ENCODE data around the gene NEIL3. TPM values are rescaled to one million over a fixed set of nuclear protein-coding genes. Genes with fewer than 3 reads are reported as not detected.

Gene NEIL3
- total RNA-seq, 4 donors from 2014 or later = 0.41 to 0.95 TPM; not detected in 2

GRCh38 chr4:177381762-177382310 lies 72.2 kb downstream of the NEIL3 start:
- WGBS, 2 donors (ENCODE audit: low coverage in 1 of 2) = 91% methylated on average over 13 of the region's 13 CpGs; no CpG with 5 or more reads in 1 of the 2 donors
- no peak overlapping the region for H3K27ac ChIP-seq
- TF ChIP-seq POLR2A (IDR thresholded peaks at IDR 0.05) (no peak), EP300 (IDR thresholded peaks at IDR 0.05; ENCODE audit: low read depth) (no peak), POLR2AphosphoS5 (IDR thresholded peaks at IDR 0.05) (no peak), CTCF (IDR thresholded peaks at IDR 0.05) (no peak)
- H3K9me3 ChIP-seq = no peaks in the 10 kb centered on the region
- H3K27me3 ChIP-seq = no peaks in the 10 kb centered on the region
- no peak overlapping the region for H3K4me3 ChIP-seq
- no peak for DNase-seq
- in situ Hi-C loops (cut with MboI; ENCODE audit: low pct_ligation_motif_present in 1 of 4, low pct_unique_long_range_greater_than_20kb in 1 of 4, low sequenced_read_pairs in 3 of 4) (no loop called here), intact Hi-C loops (cut with DNase I; ENCODE audit: low total_unique reads) (no loop called here)
- H3K4me1 ChIP-seq = no peaks in the 10 kb centered on the region
- H3K36me3 ChIP-seq = no peaks in the 10 kb centered on the region

GRCh38 chr4:177384856-177385397 lies 75.3 kb downstream of the NEIL3 start:
- Histone ChIP-seq H3K36me3 (no peaks in the 10 kb centered on the region), H3K9me3 (no peaks in the 10 kb centered on the region), H3K4me3 (no peak overlapping the region), H3K27me3 (no peaks in the 10 kb centered on the region), H3K4me1 (no peaks in the 10 kb centered on the region), H3K27ac (no peak overlapping the region)
- in situ Hi-C loops (cut with MboI; ENCODE audit: low pct_ligation_motif_present in 1 of 4, low pct_unique_long_range_greater_than_20kb in 1 of 4, low sequenced_read_pairs in 3 of 4) = no loop called here
- no peak for TF ChIP-seq POLR2AphosphoS5 (IDR thresholded peaks at IDR 0.05)
- TF ChIP-seq POLR2A (IDR thresholded peaks at IDR 0.05) = no peak
- no peak for TF ChIP-seq EP300 (IDR thresholded peaks at IDR 0.05; ENCODE audit: low read depth)
- TF ChIP-seq CTCF (IDR thresholded peaks at IDR 0.05) = no peak
- DNase-seq = no peak
- intact Hi-C loops (cut with DNase I; ENCODE audit: low total_unique reads) = no loop called here
- WGBS, 2 donors (ENCODE audit: low coverage in 1 of 2) = 62 to 100% methylated on average over 1 to 4 of the region's 4 CpGs

GRCh38 chr4:177385576-177386277 lies 76.1 kb downstream of the NEIL3 start:
- Histone ChIP-seq H3K27ac (no peak overlapping the region), H3K9me3 (no peaks in the 10 kb centered on the region), H3K4me1 (no peaks in the 10 kb centered on the region), H3K36me3 (no peaks in the 10 kb centered on the region), H3K4me3 (no peak overlapping the region), H3K27me3 (no peaks in the 10 kb centered on the region)
- TF ChIP-seq POLR2A (IDR thresholded peaks at IDR 0.05) = no peak
- TF ChIP-seq CTCF (IDR thresholded peaks at IDR 0.05) = no peak
- TF ChIP-seq EP300 (IDR thresholded peaks at IDR 0.05; ENCODE audit: low read depth) = no peak
- TF ChIP-seq POLR2AphosphoS5 (IDR thresholded peaks at IDR 0.05) = no peak
- 51 to 64% methylated on average over 2 of the region's 2 CpGs for WGBS, 2 donors (ENCODE audit: low coverage in 1 of 2)
- in situ Hi-C loops (cut with MboI; ENCODE audit: low pct_ligation_motif_present in 1 of 4, low pct_unique_long_range_greater_than_20kb in 1 of 4, low sequenced_read_pairs in 3 of 4) = no loop called here
- DNase-seq = no peak
- intact Hi-C loops (cut with DNase I; ENCODE audit: low total_unique reads) = no loop called here

- intact Hi-C loops (cut with DNase I; ENCODE audit: low total_unique reads) = no loop called here
- Histone ChIP-seq H3K4me1 (no peaks in the 10 kb centered on the region), H3K9me3 (no peaks in the 10 kb centered on the region), H3K27ac (no peak overlapping the region), H3K4me3 (no peak overlapping the region), H3K27me3 (no peaks in the 10 kb centered on the region), H3K36me3 (no peaks in the 10 kb centered on the region)
- TF ChIP-seq POLR2AphosphoS5 (IDR thresholded peaks at IDR 0.05) (no peak), EP300 (IDR thresholded peaks at IDR 0.05; ENCODE audit: low read depth) (no peak), POLR2A (IDR thresholded peaks at IDR 0.05) (no peak), CTCF (IDR thresholded peaks at IDR 0.05) (no peak)
- DNase-seq = no peak
- in situ Hi-C loops (cut with MboI; ENCODE audit: low pct_ligation_motif_present in 1 of 4, low pct_unique_long_range_greater_than_20kb in 1 of 4, low sequenced_read_pairs in 3 of 4) = no loop called here
- 74 to 75% methylated on average over 5 of the region's 5 CpGs for WGBS, 2 donors (ENCODE audit: low coverage in 1 of 2)
These were observed 76.7 kb downstream of the NEIL3 start for GRCh38 chr4:177386278-177386815.

All from transverse colon (tissue), 4 donors.